Trophoblast cell (in vitro differentiated cells and primary cell): ENCODE measurements around the gene FER.

ENCODE experiments used
- DNase-seq, 2 donors: peaks; one replicate each; pipeline ENCODE4 v3.0.0-alpha.2; 2016
- H2AFZ ChIP-seq: 2 replicates; pipeline ENCODE4 v1.6.1; 2013; ENCODE audit warnings: low read length, moderate library complexity, mild to moderate bottlenecking; ENCODE audit not compliant: insufficient read depth, poor library complexity
- H2AK5ac ChIP-seq: 2 replicates; pipeline ENCODE4 v1.6.1; 2013; ENCODE audit warnings: mild to moderate bottlenecking, low read length
- H2BK120ac ChIP-seq: 2 replicates; pipeline ENCODE4 v1.6.1; 2013; ENCODE audit warnings: low read length, mild to moderate bottlenecking, moderate library complexity; ENCODE audit not compliant: insufficient read depth, poor library complexity
- H2BK12ac ChIP-seq: 2 replicates; pipeline ENCODE4 v1.6.1; 2013; ENCODE audit warnings: mild to moderate bottlenecking, low read length, moderate library complexity
- H2BK5ac ChIP-seq: 2 replicates; pipeline ENCODE4 v1.6.1; 2013; ENCODE audit warnings: low read length, low read depth, moderate library complexity, mild to moderate bottlenecking; ENCODE audit not compliant: poor library complexity
- H3K14ac ChIP-seq: 2 replicates; pipeline ENCODE4 v1.6.1; 2013; ENCODE audit warnings: mild to moderate bottlenecking, low read length
- H3K18ac ChIP-seq: 2 replicates; pipeline ENCODE4 v1.6.1; 2013; ENCODE audit warnings: mild to moderate bottlenecking, low read length
- H3K23ac ChIP-seq: 2 replicates; pipeline ENCODE4 v1.6.1; 2013; ENCODE audit warnings: low read length
- H3K27ac ChIP-seq: 2 replicates; pipeline ENCODE4 v1.5.1; 2013; ENCODE audit warnings: low read depth, mild to moderate bottlenecking, inconsistent platforms, low read length, moderate library complexity
- H3K27me3 ChIP-seq: 2 replicates; pipeline ENCODE4 v1.6.1; 2013; ENCODE audit warnings: inconsistent platforms, mild to moderate bottlenecking, low read length, moderate library complexity; ENCODE audit not compliant: insufficient read depth
- H3K36me3 ChIP-seq, 2 experiments: 1 replicate in 1 of 2; 2 replicates in 1 of 2; pipeline ENCODE4 v1.6.1; 2013; ENCODE audit warnings: low read length in 2 of 2, mild to moderate bottlenecking in 2 of 2, moderate library complexity in 1 of 2; ENCODE audit not compliant: insufficient read depth in 2 of 2, control insufficient read depth in 1 of 2
- H3K4ac ChIP-seq: 2 replicates; pipeline ENCODE4 v1.6.1; 2013; ENCODE audit warnings: low read depth, mild to moderate bottlenecking, low read length, moderate library complexity
- H3K4me1 ChIP-seq, 2 experiments: 1 replicate in 1 of 2; 2 replicates in 1 of 2; pipeline ENCODE4 v1.6.1; 2013; ENCODE audit warnings: low read length in 2 of 2, mild to moderate bottlenecking in 2 of 2, moderate library complexity in 1 of 2; ENCODE audit not compliant: insufficient read depth in 2 of 2, control insufficient read depth in 1 of 2
- H3K4me2 ChIP-seq: 2 replicates; pipeline ENCODE4 v1.6.1; 2013; ENCODE audit warnings: inconsistent platforms, mild to moderate bottlenecking, low read length, moderate library complexity
- H3K4me3 ChIP-seq: 2 replicates; pipeline ENCODE4 v1.5.1; 2013; ENCODE audit warnings: mild to moderate bottlenecking, low read depth, low read length, inconsistent platforms
- H3K79me1 ChIP-seq: one replicate; pipeline ENCODE4 v1.6.1; 2013; ENCODE audit warnings: low read length
- H3K79me2 ChIP-seq: 2 replicates; pipeline ENCODE4 v1.6.1; 2013; ENCODE audit warnings: low read length, mild to moderate bottlenecking; ENCODE audit not compliant: control insufficient read depth, insufficient read depth, poor library complexity
- H3K9ac ChIP-seq: 2 replicates; pipeline ENCODE4 v1.6.1; 2013; ENCODE audit warnings: mild to moderate bottlenecking, low read length
- H3K9me3 ChIP-seq: 2 replicates; pipeline ENCODE4 v1.6.1; 2013; ENCODE audit warnings: low read depth, mild to moderate bottlenecking, control low read depth, inconsistent platforms, low read length; ENCODE audit not compliant: insufficient read depth
- H4K12ac ChIP-seq: 2 replicates; pipeline ENCODE4 v1.6.1; 2013; ENCODE audit warnings: low read depth, mild to moderate bottlenecking, low read length, moderate library complexity
- H4K8ac ChIP-seq: 2 replicates; pipeline ENCODE4 v1.6.1; 2013; ENCODE audit warnings: low read depth, mild to moderate bottlenecking, low read length, moderate library complexity
- H4K91ac ChIP-seq: one replicate; pipeline ENCODE4 v1.6.1; 2013; ENCODE audit warnings: low read depth, mild to moderate bottlenecking, low read length, moderate library complexity
- WGBS: extraction: QIAGEN DNeasy Blood & Tissue Kit; methylation state at CpG from one replicate; pipeline ENCODE4 v1.1.7; 2013; ENCODE audit warnings: missing lambda C conversion rate; ENCODE audit not compliant: insufficient read length, insufficient coverage; ENCODE audit errors: extremely low coverage; 5-methylcytosine and 5-hydroxymethylcytosine counted together

Gene FER

DNA sequence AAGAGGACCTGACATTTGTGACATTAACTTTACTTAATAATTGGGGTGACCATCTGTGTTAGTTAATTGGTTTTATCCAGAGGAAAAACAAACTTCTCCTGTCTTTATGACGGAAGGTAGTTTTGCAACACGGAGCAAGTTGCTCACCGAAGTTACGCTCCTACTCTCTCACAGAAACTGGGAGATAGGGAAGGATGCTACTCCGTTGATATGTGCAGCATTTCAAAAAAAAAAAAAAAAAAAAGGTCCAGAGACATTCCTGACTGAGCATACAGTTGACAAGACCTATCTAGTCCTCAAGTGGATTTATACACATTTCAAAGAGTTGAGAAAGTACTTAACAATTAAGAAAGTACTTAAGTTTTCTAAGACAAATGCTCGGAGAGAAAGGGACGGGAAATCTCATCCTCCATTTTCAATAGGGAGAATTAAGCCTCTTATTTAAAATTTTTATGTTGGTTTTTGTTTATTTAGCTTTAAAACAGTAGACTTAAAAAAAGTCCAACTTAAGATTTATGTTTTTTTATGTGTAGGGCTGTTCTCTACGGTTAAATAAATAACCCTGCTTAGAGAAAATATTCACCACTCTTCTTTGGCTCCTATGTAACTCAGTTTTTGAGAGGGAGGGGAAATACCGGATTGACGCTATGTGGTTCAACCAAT is 455 bp upstream of the FER start:
- no peak overlapping the region for H4K12ac ChIP-seq
- no peak overlapping the region for H2AFZ ChIP-seq
- DNase-seq = peak in 1 of 2 donors; percentile 58
- H3K4me1 ChIP-seq = peaks cover 3 to 4% of the 10 kb centered on the region in 2 experiments
- H4K8ac ChIP-seq = no peak overlapping the region
- H3K4me2 ChIP-seq = peak overlapping the region; percentile 82
- no peak overlapping the region for H3K23ac ChIP-seq
- H3K9me3 ChIP-seq = no peaks in the 10 kb centered on the region
- H3K27me3 ChIP-seq = no peaks in the 10 kb centered on the region
- H2BK120ac ChIP-seq = no peak overlapping the region
- H2BK12ac ChIP-seq = no peak overlapping the region
- H3K36me3 ChIP-seq = no peaks in the 10 kb centered on the region
- WGBS = no CpG with 5 or more reads among the region's 10 CpGs
- no peak overlapping the region for H3K4me3 ChIP-seq
- H3K79me1 ChIP-seq = peaks cover 24% of the 10 kb centered on the region
- no peak overlapping the region for H3K4ac ChIP-seq
- no peak overlapping the region for H4K91ac ChIP-seq
- H3K79me2 ChIP-seq = peaks cover 12% of the 10 kb centered on the region
- no peak overlapping the region for H2AK5ac ChIP-seq
- peak overlapping the region; percentile 99 for H3K27ac ChIP-seq
- no peak overlapping the region for H3K9ac ChIP-seq
- no peak overlapping the region for H3K14ac ChIP-seq
- H2BK5ac ChIP-seq = no peak overlapping the region
- H3K18ac ChIP-seq = no peak overlapping the region

DNA sequence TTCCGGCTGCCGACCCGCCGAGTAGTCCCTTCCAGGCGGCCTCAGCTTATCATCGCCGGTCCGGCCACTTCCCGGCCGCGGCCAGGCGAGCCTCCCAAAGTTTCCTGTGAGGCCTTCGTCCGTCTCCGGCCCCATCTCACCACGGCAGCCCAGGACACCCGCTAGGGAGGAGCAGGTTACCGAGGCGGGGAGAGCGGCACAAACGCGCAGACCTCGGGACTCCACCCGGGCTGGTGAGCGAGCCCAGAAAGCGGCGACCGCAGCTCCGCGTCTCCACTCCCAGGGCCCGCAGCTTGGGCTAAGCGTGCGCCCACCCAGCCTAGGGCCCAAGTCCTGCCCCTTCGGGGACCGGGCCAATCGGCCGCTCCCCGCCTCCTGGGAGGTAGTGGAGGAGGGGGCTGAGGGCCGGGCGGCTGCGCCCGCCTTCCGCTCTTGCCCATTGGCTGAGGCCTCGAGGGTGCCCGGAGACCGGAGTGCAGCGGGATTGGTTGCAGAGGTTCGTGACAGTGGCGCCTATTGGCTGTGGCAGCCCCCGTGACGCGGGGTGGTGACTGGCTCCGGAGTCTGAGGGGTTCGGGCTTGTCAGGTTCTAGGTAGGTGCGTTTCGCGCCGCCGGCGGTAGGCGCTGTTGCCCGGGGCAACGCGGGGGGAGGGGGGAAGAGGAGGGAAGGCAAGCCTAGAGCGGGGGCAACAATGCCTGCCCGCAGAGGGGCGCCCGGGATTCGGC is 867 bp downstream of the FER start:
- Histone ChIP-seq H3K79me1 (peaks cover 24% of the 10 kb centered on the region), H3K4me2 (peak overlapping the region; percentile 82), H2BK12ac (no peak overlapping the region), H3K18ac (peak overlapping the region; percentile 99), H2BK120ac (peak overlapping the region; percentile 94), H4K91ac (peak overlapping the region; percentile 97), H2AK5ac (peak overlapping the region; percentile 46), H3K9me3 (no peaks in the 10 kb centered on the region), H3K14ac (peak overlapping the region; percentile 100), H2BK5ac (peak overlapping the region; percentile 96), H3K23ac (no peak overlapping the region), H3K27me3 (no peaks in the 10 kb centered on the region), H3K4me3 (peak overlapping the region; percentile 83), H3K79me2 (peaks cover 12% of the 10 kb centered on the region), H3K4ac (peak overlapping the region; percentile 96), H4K8ac (peak overlapping the region; percentile 92), H4K12ac (peak overlapping the region; percentile 92), H2AFZ (peak overlapping the region; percentile 86), H3K36me3 (no peaks in the 10 kb centered on the region), H3K9ac (peak overlapping the region; percentile 89), H3K27ac (peak overlapping the region; percentile 99), H3K4me1 (peaks cover 3 to 4% of the 10 kb centered on the region in 2 experiments)
- WGBS = no CpG with 5 or more reads among the region's 69 CpGs
- peak; percentile 98 to 99 for DNase-seq

DNA sequence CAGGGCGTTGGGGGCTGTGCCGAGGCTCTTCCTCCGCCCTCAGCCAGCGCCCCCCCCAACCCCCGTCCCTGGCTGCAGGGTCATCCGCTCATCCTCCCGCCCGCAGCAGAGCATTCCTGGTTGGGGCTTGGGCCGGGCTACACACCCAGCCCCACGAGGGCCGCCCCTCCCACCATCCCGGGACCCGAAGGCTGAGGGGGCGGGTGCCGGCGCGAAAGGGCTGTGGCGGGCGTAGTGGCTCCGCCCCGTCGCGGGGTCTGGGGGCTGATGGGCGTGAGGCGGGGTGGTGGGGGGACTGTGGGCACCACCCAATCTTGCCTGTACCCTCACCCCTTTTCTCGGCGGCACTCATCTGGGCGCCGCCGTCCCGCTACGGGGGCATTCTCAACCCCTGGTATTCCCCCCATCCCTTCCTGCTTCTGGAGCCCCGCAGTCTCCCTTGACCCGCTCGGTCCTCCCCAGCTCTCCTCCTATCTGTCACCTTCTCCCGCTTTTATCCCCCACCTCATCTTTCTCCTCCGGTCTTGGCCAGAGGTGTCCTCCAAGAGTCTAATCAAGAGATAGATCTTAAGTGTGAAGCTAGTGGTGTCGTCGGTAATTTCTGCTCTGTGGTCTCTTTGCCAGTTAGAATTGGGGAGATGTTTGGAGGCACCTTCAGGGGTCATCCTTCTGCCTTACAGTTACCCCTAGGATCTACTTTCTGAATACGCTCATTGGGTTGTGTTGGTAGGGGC is 1.6 kb downstream of the FER start:
- peak overlapping the region; percentile 86 for H3K18ac ChIP-seq
- no peaks in the 10 kb centered on the region for H3K36me3 ChIP-seq
- peak overlapping the region; percentile 23 for H2AK5ac ChIP-seq
- H2BK12ac ChIP-seq = peak overlapping the region; percentile 30
- H3K4ac ChIP-seq = peak overlapping the region; percentile 81
- peak overlapping the region; percentile 74 for H3K27ac ChIP-seq
- H2BK120ac ChIP-seq = peak overlapping the region; percentile 84
- H2BK5ac ChIP-seq = peak overlapping the region; percentile 61
- H3K79me2 ChIP-seq = peaks cover 12% of the 10 kb centered on the region
- H3K27me3 ChIP-seq = no peaks in the 10 kb centered on the region
- peak overlapping the region; percentile 84 for H4K12ac ChIP-seq
- H3K4me3 ChIP-seq = peak overlapping the region; percentile 83
- peak overlapping the region; percentile 68 for H3K9ac ChIP-seq
- peak overlapping the region; percentile 80 for H4K91ac ChIP-seq
- H3K79me1 ChIP-seq = peaks cover 18% of the 10 kb centered on the region
- H4K8ac ChIP-seq = peak overlapping the region; percentile 80
- peak overlapping the region; percentile 78 for H2AFZ ChIP-seq
- peaks cover 0 to 2% of the 10 kb centered on the region in 2 experiments for H3K4me1 ChIP-seq
- peak overlapping the region; percentile 60 for H3K4me2 ChIP-seq
- H3K14ac ChIP-seq = peak overlapping the region; percentile 51
- DNase-seq = peak in 1 of 2 donors; percentile 78
- H3K23ac ChIP-seq = no peak overlapping the region
- H3K9me3 ChIP-seq = no peaks in the 10 kb centered on the region
- WGBS = no CpG with 5 or more reads among the region's 40 CpGs

DNA sequence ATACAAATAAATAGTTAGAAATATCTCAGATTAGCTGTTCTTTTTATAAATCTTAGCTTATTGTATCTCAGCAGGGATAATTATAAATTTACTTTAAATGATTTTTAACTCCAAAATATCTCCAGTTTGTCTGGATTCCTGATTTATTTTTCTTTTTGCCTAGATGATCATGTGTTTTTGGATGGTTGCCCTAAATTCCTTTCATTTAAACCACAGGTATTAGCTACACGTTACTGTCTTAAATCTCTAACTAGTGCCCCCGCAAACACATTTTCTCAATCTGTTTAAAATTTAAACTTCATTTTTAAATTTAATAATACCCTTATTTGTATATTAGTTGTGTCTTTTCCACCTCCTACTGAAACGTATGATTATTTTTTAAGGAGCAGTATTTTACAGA is 5.6 kb downstream of the FER start:
- H3K4me1 ChIP-seq = no peaks in the 10 kb centered on the region
- no peak overlapping the region for H2AK5ac ChIP-seq
- H3K27me3 ChIP-seq = no peaks in the 10 kb centered on the region
- H3K4me3 ChIP-seq = no peak overlapping the region
- WGBS = 86% methylated on average over 1 of the region's 3 CpGs
- H3K9me3 ChIP-seq = no peaks in the 10 kb centered on the region
- H3K23ac ChIP-seq = no peak overlapping the region
- H4K8ac ChIP-seq = no peak overlapping the region
- no peaks in the 10 kb centered on the region for H3K36me3 ChIP-seq
- DNase-seq = no peak
- no peak overlapping the region for H2BK5ac ChIP-seq
- no peak overlapping the region for H3K18ac ChIP-seq
- H3K27ac ChIP-seq = no peak overlapping the region
- no peak overlapping the region for H3K14ac ChIP-seq
- H3K9ac ChIP-seq = no peak overlapping the region
- H2AFZ ChIP-seq = no peak overlapping the region
- H2BK12ac ChIP-seq = no peak overlapping the region
- H4K12ac ChIP-seq = no peak overlapping the region
- no peak overlapping the region for H3K4me2 ChIP-seq
- H3K79me1 ChIP-seq = peaks cover 10% of the 10 kb centered on the region
- no peak overlapping the region for H4K91ac ChIP-seq
- H2BK120ac ChIP-seq = no peak overlapping the region
- no peak overlapping the region for H3K4ac ChIP-seq
- H3K79me2 ChIP-seq = peaks cover 6% of the 10 kb centered on the region
